NT2/D1 (cell line): ENCODE results near the gene CLCA2.

Source experiments
- SUZ12 ChIP-seq: IDR thresholded peaks from 2 replicates; pipeline ENCODE4 v1.6.1; 2011; ENCODE audit not compliant: insufficient read length, insufficient read depth; ENCODE audit errors: extremely low read depth
- YY1 ChIP-seq: IDR thresholded peaks from 2 replicates; pipeline ENCODE4 v1.6.1; 2011; ENCODE audit not compliant: insufficient read length, insufficient read depth
- ZNF274 ChIP-seq: IDR thresholded peaks from 2 replicates; pipeline ENCODE4 v1.6.1; 2011; ENCODE audit warnings: mild to moderate bottlenecking, low read depth, low read length

GRCh38 chr1:86477682-86478081, 53.7 kb downstream of the CLCA2 start:
- no peak for TF ChIP-seq YY1
- TF ChIP-seq ZNF274, result no peak
- TF ChIP-seq SUZ12, result no peak
